ENCODE measurements around the gene MID1.

MID1 gene

GRCh38 chrX:10549280-10549679 is 71.1 kb downstream of the MID1 start:
- DNase-seq (ENCODE audit: low spot score): no peak
- in situ Hi-C loops (cut with MboI; ENCODE audit: low pct_unique_long_range_greater_than_20kb, low sequenced_read_pairs, unreplicated experiment): no loop called here
- no peak for TF ChIP-seq CTCF (IDR thresholded peaks at IDR 0.05; ENCODE audit: extremely low read depth, insufficient read depth, missing control alignments)

- in situ Hi-C loops (cut with MboI; ENCODE audit: low pct_unique_long_range_greater_than_20kb, low sequenced_read_pairs, unreplicated experiment): no loop called here
- no peak for TF ChIP-seq CTCF (IDR thresholded peaks at IDR 0.05; ENCODE audit: extremely low read depth, insufficient read depth, missing control alignments)
Measured at GRCh38 chrX:10548688-10549087, 71.7 kb downstream of the MID1 start.

GRCh38 chrX:10545882-10546281 is 74.5 kb downstream of the MID1 start:
- TF ChIP-seq CTCF (IDR thresholded peaks at IDR 0.05; ENCODE audit: extremely low read depth, insufficient read depth, missing control alignments): no peak
- DNase-seq (ENCODE audit: low spot score): no peak
- in situ Hi-C loops (cut with MboI; ENCODE audit: low pct_unique_long_range_greater_than_20kb, low sequenced_read_pairs, unreplicated experiment): no loop called here

More at GRCh38 chrX:10548688-10549087, 71.7 kb downstream of the MID1 start:
- no peak for DNase-seq (ENCODE audit: low spot score)

- TF ChIP-seq CTCF (IDR thresholded peaks at IDR 0.05; ENCODE audit: extremely low read depth, insufficient read depth, missing control alignments): no peak
- no peak for DNase-seq (ENCODE audit: low spot score)
- in situ Hi-C loops (cut with MboI; ENCODE audit: low pct_unique_long_range_greater_than_20kb, low sequenced_read_pairs, unreplicated experiment): no loop called here
Measured at GRCh38 chrX:10542586-10542985, 77.8 kb downstream of the MID1 start.

GRCh38 chrX:10538831-10539230 is 81.6 kb downstream of the MID1 start:
- no peak for TF ChIP-seq CTCF (IDR thresholded peaks at IDR 0.05; ENCODE audit: extremely low read depth, insufficient read depth, missing control alignments)
- no peak for DNase-seq (ENCODE audit: low spot score)
- in situ Hi-C loops (cut with MboI; ENCODE audit: low pct_unique_long_range_greater_than_20kb, low sequenced_read_pairs, unreplicated experiment): no loop called here

- no peak for DNase-seq (ENCODE audit: low spot score)
- in situ Hi-C loops (cut with MboI; ENCODE audit: low pct_unique_long_range_greater_than_20kb, low sequenced_read_pairs, unreplicated experiment): no loop called here
- no peak for TF ChIP-seq CTCF (IDR thresholded peaks at IDR 0.05; ENCODE audit: extremely low read depth, insufficient read depth, missing control alignments)
Measured at GRCh38 chrX:10537308-10537707, 83.1 kb downstream of the MID1 start.

GRCh38 chrX:10536744-10537143 is 83.6 kb downstream of the MID1 start:
- no peak for DNase-seq (ENCODE audit: low spot score)
- in situ Hi-C loops (cut with MboI; ENCODE audit: low pct_unique_long_range_greater_than_20kb, low sequenced_read_pairs, unreplicated experiment): no loop called here
- no peak for TF ChIP-seq CTCF (IDR thresholded peaks at IDR 0.05; ENCODE audit: extremely low read depth, insufficient read depth, missing control alignments)

Data from GM13977 (cell line).